ENCODE measurements around the gene MYH10.

DNA sequence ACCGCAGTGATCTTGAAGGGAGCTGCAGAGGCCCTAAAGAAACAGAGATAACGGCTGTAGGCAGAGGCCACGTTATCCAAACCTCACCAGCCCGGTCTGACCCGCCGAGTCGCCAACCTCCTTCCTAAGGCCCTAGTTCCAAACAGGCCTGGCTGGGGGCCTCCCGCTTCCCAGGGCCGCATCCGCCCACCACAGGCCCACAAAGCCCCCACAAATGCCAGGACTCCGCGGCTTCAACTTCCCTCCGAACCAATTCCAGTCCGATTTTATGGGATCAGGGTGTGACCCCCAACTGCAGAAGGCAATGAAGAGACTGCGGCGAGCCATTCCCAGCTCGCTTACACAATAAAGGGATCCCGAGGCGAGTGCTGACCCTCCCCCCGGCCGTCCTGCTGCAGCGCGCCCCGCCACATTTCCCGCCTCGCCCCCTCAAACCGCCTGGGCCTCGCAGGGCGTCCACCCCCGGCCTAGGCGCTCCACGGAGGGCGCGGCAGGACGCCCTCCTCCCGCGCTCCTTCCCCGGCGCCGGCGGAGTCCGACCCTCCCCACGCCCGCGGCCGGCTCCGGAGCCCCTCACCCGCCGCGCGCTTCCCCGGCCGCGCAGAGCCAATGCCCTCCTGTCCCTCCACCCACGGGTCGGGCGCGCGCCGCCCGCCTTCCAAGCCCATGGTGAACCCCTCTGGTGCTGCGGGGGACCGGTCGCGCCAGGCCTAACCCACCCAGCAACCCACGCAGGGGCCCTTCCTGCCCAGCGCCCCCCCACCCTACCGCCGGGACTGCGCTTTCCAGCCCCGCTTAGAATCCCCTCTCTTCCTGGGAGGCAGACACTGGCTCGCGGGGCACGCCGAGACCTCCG, 926 bp downstream of the MYH10 start:
- no peak for TF ChIP-seq CTCF (tag by site-specific recombination; IDR thresholded peaks at IDR 0.05)
- TF ChIP-seq, protein P1, sequence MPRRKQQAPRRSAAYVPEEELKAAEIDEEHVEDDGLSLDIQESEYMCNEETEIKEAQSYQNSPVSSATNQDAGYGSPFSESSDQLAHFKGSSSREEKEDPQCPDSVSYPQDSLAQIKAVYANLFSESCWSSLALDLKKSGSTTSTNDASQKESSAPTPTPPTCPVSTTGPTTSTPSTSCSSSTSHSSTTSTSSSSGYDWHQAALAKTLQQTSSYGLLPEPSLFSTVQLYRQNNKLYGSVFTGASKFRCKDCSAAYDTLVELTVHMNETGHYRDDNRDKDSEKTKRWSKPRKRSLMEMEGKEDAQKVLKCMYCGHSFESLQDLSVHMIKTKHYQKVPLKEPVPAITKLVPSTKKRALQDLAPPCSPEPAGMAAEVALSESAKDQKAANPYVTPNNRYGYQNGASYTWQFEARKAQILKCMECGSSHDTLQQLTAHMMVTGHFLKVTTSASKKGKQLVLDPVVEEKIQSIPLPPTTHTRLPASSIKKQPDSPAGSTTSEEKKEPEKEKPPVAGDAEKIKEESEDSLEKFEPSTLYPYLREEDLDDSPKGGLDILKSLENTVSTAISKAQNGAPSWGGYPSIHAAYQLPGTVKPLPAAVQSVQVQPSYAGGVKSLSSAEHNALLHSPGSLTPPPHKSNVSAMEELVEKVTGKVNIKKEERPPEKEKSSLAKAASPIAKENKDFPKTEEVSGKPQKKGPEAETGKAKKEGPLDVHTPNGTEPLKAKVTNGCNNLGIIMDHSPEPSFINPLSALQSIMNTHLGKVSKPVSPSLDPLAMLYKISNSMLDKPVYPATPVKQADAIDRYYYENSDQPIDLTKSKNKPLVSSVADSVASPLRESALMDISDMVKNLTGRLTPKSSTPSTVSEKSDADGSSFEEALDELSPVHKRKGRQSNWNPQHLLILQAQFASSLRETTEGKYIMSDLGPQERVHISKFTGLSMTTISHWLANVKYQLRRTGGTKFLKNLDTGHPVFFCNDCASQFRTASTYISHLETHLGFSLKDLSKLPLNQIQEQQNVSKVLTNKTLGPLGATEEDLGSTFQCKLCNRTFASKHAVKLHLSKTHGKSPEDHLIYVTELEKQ (tag by site-specific recombination; IDR thresholded peaks at IDR 0.05; ENCODE audit: borderline replicate concordance): no peak
